Measurements from ENCODE around the gene ERBB4. TPM values are rescaled to one million over a fixed set of nuclear protein-coding genes. Genes with fewer than 3 reads are reported as not detected.

ERBB4 gene
- total RNA-seq, 4 donors from 2014 or later: 1.6 to 5.7 (median 3.5) TPM

GRCh38 chr2:211426240-211426639 is 1112.4 kb downstream of the ERBB4 start:
- in situ Hi-C loops (cut with MboI; ENCODE audit: low sequenced_read_pairs in 4 of 4) (no loop called here), intact Hi-C loops (cut with DNase I; ENCODE audit: low total_unique reads) (no loop called here)
- Histone ChIP-seq H3K4me3 (no peak overlapping the region), H3K9me3 (no peaks in the 10 kb centered on the region), H3K27ac (no peak overlapping the region), H3K27me3 (no peaks in the 10 kb centered on the region), H3K36me3 (no peaks in the 10 kb centered on the region), H3K4me1 (no peaks in the 10 kb centered on the region)
- ATAC-seq (no peak), DNase-seq (no peak)
- TF ChIP-seq CTCF (IDR thresholded peaks at IDR 0.05 in 4 of 5, conservative IDR thresholded peaks at IDR 0.05 in 1 of 5) (no peak), POLR2A (IDR thresholded peaks at IDR 0.05) (no peak)

- H3K36me3 ChIP-seq: no peaks in the 10 kb centered on the region
- no peak for DNase-seq
- no peak for ATAC-seq
- intact Hi-C loops (cut with DNase I; ENCODE audit: low total_unique reads): no loop called here
- H3K9me3 ChIP-seq: no peaks in the 10 kb centered on the region
- H3K4me1 ChIP-seq: no peaks in the 10 kb centered on the region
- no peak overlapping the region for H3K4me3 ChIP-seq
- in situ Hi-C loops (cut with MboI; ENCODE audit: low sequenced_read_pairs in 4 of 4): no loop called here
- TF ChIP-seq CTCF (IDR thresholded peaks at IDR 0.05 in 4 of 5, conservative IDR thresholded peaks at IDR 0.05 in 1 of 5) (no peak), POLR2A (IDR thresholded peaks at IDR 0.05) (no peak)
- no peaks in the 10 kb centered on the region for H3K27me3 ChIP-seq
- H3K27ac ChIP-seq: no peak overlapping the region
Measured at GRCh38 chr2:211423018-211423417, 1115.6 kb downstream of the ERBB4 start.

GRCh38 chr2:211417544-211417943 is 1121.1 kb downstream of the ERBB4 start:
- Histone ChIP-seq H3K36me3 (no peaks in the 10 kb centered on the region), H3K4me3 (no peak overlapping the region), H3K27me3 (no peaks in the 10 kb centered on the region), H3K4me1 (no peaks in the 10 kb centered on the region), H3K9me3 (no peaks in the 10 kb centered on the region), H3K27ac (no peak overlapping the region)
- no peak for DNase-seq
- ATAC-seq: no peak
- intact Hi-C loops (cut with DNase I; ENCODE audit: low total_unique reads): no loop called here
- in situ Hi-C loops (cut with MboI; ENCODE audit: low sequenced_read_pairs in 4 of 4): no loop called here
- TF ChIP-seq CTCF (IDR thresholded peaks at IDR 0.05 in 4 of 5, conservative IDR thresholded peaks at IDR 0.05 in 1 of 5): no peak
- no peak for TF ChIP-seq POLR2A (IDR thresholded peaks at IDR 0.05)

- no peaks in the 10 kb centered on the region for H3K9me3 ChIP-seq
- no peak overlapping the region for H3K4me3 ChIP-seq
- H3K27ac ChIP-seq: no peak overlapping the region
- ATAC-seq: no peak
- H3K27me3 ChIP-seq: no peaks in the 10 kb centered on the region
- H3K4me1 ChIP-seq: no peaks in the 10 kb centered on the region
- H3K36me3 ChIP-seq: no peaks in the 10 kb centered on the region
- TF ChIP-seq POLR2A (IDR thresholded peaks at IDR 0.05) (no peak), CTCF (IDR thresholded peaks at IDR 0.05 in 4 of 5, conservative IDR thresholded peaks at IDR 0.05 in 1 of 5) (no peak)
- no peak for DNase-seq
- in situ Hi-C loops (cut with MboI; ENCODE audit: low sequenced_read_pairs in 4 of 4): no loop called here
- intact Hi-C loops (cut with DNase I; ENCODE audit: low total_unique reads): no loop called here
Measured at GRCh38 chr2:211416373-211416772, 1122.2 kb downstream of the ERBB4 start.

GRCh38 chr2:211413746-211414145 is 1124.9 kb downstream of the ERBB4 start:
- Histone ChIP-seq H3K4me1 (no peaks in the 10 kb centered on the region), H3K27ac (no peak overlapping the region), H3K9me3 (no peaks in the 10 kb centered on the region), H3K4me3 (no peak overlapping the region), H3K36me3 (no peaks in the 10 kb centered on the region), H3K27me3 (no peaks in the 10 kb centered on the region)
- TF ChIP-seq CTCF (IDR thresholded peaks at IDR 0.05 in 4 of 5, conservative IDR thresholded peaks at IDR 0.05 in 1 of 5): no peak
- no peak for TF ChIP-seq POLR2A (IDR thresholded peaks at IDR 0.05)
- intact Hi-C loops (cut with DNase I; ENCODE audit: low total_unique reads): no loop called here
- ATAC-seq (no peak), DNase-seq (no peak)
- in situ Hi-C loops (cut with MboI; ENCODE audit: low sequenced_read_pairs in 4 of 4): no loop called here

Data from gastrocnemius medialis (tissue), 4 donors.